ENCODE results near the gene TOLLIP. TPM values are rescaled to one million over a fixed set of nuclear protein-coding genes. Genes with fewer than 3 reads are reported as not detected.

TOLLIP gene
- total RNA-seq, 2 donors from 2014 or later = 72.8 to 161 TPM

DNA sequence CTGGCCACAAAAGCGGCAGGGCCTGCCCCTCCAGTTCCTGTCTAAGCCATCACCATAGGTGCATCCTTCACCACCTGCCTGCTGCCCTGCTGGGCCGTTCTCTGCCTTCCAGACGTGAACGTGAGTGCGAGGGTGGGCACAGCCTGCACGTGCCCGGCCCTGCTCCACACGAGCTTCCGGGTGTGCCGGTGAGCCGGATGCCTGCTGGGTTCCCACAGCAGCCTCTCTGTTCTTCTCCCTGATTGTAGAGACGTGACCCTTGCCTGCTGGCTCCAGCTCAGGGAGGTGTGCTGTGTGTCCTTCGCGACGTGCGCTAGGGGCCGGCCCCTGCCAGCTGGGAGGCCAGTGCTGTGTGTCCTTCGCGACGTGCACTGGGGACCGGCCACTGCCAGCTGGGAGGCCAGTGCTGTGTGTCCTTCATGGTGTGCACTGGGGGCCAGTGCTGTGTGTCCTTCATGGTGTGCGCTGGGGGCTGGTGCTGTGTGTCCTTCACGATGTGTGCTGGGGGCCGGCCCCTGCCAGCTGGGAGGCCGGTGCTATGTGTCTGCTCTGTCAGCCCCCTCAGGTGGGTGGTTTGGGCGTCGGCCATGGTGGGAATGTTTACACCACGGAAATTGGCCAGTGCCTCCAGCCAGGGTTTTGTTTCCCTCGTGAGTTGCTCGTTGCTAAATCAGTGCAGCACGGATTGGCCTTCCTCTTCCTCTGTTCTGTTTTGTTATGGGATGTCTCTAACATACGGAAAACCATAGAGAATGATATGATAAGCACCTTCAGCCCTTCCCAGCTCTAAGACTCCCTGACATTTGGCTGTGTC is 44.9 kb upstream of the TOLLIP start:
- DNase-seq (ENCODE audit: low spot score) = no peak
- no peaks in the 10 kb centered on the region for H3K4me1 ChIP-seq (replicated peaks)
- intact Hi-C loops (cut with DNase I) = no loop called here
- WGBS = 72% methylated on average over 24 of the region's 32 CpGs
- no peak overlapping the region for H3K4me3 ChIP-seq
- no peaks in the 10 kb centered on the region for H3K27me3 ChIP-seq (replicated peaks; ENCODE audit: insufficient read depth)
- no peaks in the 10 kb centered on the region for H3K9me3 ChIP-seq
- TF ChIP-seq POLR2AphosphoS5 (IDR thresholded peaks at IDR 0.05) = no peak
- no peak for TF ChIP-seq POLR2A (IDR thresholded peaks at IDR 0.05)
- TF ChIP-seq, protein P1, sequence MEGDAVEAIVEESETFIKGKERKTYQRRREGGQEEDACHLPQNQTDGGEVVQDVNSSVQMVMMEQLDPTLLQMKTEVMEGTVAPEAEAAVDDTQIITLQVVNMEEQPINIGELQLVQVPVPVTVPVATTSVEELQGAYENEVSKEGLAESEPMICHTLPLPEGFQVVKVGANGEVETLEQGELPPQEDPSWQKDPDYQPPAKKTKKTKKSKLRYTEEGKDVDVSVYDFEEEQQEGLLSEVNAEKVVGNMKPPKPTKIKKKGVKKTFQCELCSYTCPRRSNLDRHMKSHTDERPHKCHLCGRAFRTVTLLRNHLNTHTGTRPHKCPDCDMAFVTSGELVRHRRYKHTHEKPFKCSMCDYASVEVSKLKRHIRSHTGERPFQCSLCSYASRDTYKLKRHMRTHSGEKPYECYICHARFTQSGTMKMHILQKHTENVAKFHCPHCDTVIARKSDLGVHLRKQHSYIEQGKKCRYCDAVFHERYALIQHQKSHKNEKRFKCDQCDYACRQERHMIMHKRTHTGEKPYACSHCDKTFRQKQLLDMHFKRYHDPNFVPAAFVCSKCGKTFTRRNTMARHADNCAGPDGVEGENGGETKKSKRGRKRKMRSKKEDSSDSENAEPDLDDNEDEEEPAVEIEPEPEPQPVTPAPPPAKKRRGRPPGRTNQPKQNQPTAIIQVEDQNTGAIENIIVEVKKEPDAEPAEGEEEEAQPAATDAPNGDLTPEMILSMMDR (IDR thresholded peaks at IDR 0.05) = no peak
- no peak overlapping the region for H3K27ac ChIP-seq
- H3K36me3 ChIP-seq = no peaks in the 10 kb centered on the region

DNA sequence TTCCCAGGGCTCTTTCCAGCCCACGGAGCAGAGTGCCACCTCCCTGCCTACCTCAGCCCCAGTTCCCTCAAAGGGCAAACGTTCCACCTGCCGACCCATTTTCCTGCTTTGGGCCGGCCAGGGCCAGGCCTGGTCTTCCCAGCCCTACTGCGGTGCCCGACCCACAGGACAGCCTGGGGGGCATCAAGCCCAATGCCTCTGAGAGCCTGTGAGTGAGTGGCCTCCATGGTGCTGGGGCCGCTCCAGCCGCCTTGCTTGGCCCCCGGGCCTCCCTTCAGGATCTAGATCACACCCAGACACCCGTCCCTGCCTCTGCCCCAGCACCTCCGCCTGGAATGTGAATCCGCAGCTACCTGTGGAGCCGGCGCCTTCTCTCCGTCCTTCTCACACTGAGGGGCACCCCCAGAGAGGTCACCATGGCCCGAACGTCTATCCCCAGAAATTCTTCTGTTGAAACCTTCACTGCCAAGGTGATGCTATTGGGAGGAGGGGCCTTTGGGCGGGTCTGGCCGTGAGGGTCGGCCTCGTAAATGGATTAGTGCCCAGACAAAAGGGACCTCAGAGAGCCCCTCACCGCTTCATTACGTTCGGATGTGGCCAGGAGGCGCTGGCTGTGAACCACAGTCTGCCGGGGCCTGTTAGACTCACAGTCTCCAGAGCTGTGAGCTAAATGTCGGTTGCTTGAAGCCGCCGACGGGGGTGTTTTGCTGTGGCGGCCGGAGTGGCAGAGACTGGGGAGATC is 44.1 kb upstream of the TOLLIP start:
- WGBS = 71% methylated on average over 31 of the region's 32 CpGs
- no peak for DNase-seq (ENCODE audit: low spot score)
- TF ChIP-seq POLR2A (IDR thresholded peaks at IDR 0.05) = no peak
- TF ChIP-seq, protein P1 (IDR thresholded peaks at IDR 0.05) = no peak
- no peak for TF ChIP-seq POLR2AphosphoS5 (IDR thresholded peaks at IDR 0.05)

DNA sequence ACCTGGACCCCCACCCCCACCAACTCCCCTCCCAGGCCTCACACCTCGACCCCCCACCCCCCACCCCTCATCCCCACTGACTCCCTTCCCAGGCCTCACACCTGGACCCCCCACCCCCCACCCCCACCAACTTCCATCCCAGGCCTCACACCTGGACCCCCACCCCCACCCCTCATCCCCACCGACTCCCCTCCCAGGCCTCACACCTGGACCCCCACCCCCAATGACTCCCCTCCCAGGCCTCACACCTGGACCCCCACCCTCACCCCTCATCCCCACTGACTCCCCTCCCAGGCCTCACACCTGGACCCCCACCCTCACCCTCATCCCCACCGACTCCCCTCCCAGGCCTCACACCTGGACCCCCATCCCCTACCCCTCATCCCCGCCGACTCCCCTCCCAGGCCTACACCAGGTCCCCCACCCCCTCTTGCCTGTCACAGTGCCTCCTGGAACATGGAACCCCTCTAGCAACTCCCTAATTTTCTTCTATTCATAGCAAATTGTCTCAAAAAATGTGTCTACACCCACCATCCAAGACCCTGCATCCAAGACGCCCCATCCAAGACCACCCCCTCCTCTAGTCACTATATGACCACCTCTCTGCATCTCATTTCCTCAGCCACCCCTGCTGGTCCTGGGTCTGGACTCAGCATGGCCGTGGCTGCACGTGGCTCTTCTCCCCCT is 43.4 kb upstream of the TOLLIP start:
- Histone ChIP-seq H3K27me3 (replicated peaks; ENCODE audit: insufficient read depth) (no peaks in the 10 kb centered on the region), H3K4me1 (replicated peaks) (no peaks in the 10 kb centered on the region), H3K36me3 (no peaks in the 10 kb centered on the region), H3K9me3 (no peaks in the 10 kb centered on the region), H3K27ac (no peak overlapping the region), H3K4me3 (no peak overlapping the region)
- TF ChIP-seq, protein P1 (IDR thresholded peaks at IDR 0.05) = no peak
- TF ChIP-seq POLR2A (IDR thresholded peaks at IDR 0.05) (no peak), POLR2AphosphoS5 (IDR thresholded peaks at IDR 0.05) (no peak)
- intact Hi-C loops (cut with DNase I) = no loop called here
- DNase-seq (ENCODE audit: low spot score) = no peak
- 80% methylated on average over 6 of the region's 8 CpGs for WGBS

More for the DNA sequence above, 44.1 kb upstream of the TOLLIP start:
- no peak overlapping the region for H3K4me3 ChIP-seq
- no peak overlapping the region for H3K27ac ChIP-seq
- H3K9me3 ChIP-seq = no peaks in the 10 kb centered on the region
- no peaks in the 10 kb centered on the region for H3K36me3 ChIP-seq
- H3K27me3 ChIP-seq (replicated peaks; ENCODE audit: insufficient read depth) = no peaks in the 10 kb centered on the region
- intact Hi-C loops (cut with DNase I) = no loop called here
- no peaks in the 10 kb centered on the region for H3K4me1 ChIP-seq (replicated peaks)

DNA sequence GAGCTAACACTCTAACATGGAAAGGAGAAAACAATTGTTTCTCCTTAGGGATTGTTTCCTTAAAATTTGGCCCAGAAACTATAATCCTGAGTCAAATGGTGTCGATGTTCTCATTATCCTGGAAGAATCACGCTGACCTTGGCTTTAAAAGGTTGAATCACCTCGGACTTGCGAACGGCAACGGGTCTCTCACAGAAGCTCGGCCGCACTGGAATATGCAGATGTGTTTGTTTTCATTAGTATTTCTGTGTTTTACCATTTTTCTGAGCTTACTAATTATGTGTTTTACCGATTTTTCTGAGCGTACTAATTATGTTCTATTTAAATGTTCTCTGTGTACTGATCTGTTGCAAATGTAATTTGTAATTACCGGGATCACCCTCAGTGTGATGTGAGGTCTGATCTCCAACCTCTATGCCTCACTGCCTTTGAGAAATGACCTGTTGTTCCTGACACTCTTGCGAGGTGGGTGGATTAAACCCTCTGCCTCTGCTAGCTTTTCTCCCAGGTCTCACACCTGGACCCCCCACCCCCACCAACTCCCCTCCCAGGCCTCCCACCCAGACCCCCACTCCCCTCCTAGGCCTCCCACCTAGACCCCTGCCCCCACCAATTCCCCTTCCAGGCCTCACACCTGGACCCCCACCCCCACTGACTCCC is 42.0 kb upstream of the TOLLIP start:
- TF ChIP-seq, protein P1 (IDR thresholded peaks at IDR 0.05) = no peak
- TF ChIP-seq POLR2A (IDR thresholded peaks at IDR 0.05) = no peak
- no peak for TF ChIP-seq POLR2AphosphoS5 (IDR thresholded peaks at IDR 0.05)
- no peak overlapping the region for H3K4me3 ChIP-seq
- no peaks in the 10 kb centered on the region for H3K27me3 ChIP-seq (replicated peaks; ENCODE audit: insufficient read depth)
- DNase-seq (ENCODE audit: low spot score) = no peak
- H3K27ac ChIP-seq = no peak overlapping the region
- no peaks in the 10 kb centered on the region for H3K4me1 ChIP-seq (replicated peaks)
- H3K36me3 ChIP-seq = no peaks in the 10 kb centered on the region
- 75% methylated on average over 12 of the region's 12 CpGs for WGBS
- intact Hi-C loops (cut with DNase I) = no loop called here
- no peaks in the 10 kb centered on the region for H3K9me3 ChIP-seq
